NCI-H1105 treated with DMSO at 0.1 percent for 48 hours (cell line): ENCODE measurements around the gene ZBTB20.
A peak's percentile ranks its signal among the peaks of the same experiment; 100 is the strongest.

Experiments
- DNase-seq: peaks from one replicate; lab custom pipeline; 2025; lab: John Stamatoyannopoulos, UW

Gene ZBTB20

GRCh38 chr3:114469070-114469469 is 678.0 kb downstream of the ZBTB20 start:
- no peak for DNase-seq

- DNase-seq, result no peak
Measured at GRCh38 chr3:114466816-114467215, 680.3 kb downstream of the ZBTB20 start.

- DNase-seq, result no peak
Measured at GRCh38 chr3:114466251-114466650, 680.8 kb downstream of the ZBTB20 start.

- DNase-seq, result no peak
Measured at GRCh38 chr3:114464548-114464947, 682.5 kb downstream of the ZBTB20 start.

- DNase-seq, result no peak
Measured at GRCh38 chr3:114462750-114463149, 684.3 kb downstream of the ZBTB20 start.

- no peak for DNase-seq
Measured at GRCh38 chr3:114460459-114460858, 686.6 kb downstream of the ZBTB20 start.

GRCh38 chr3:114456742-114457141 is 690.3 kb downstream of the ZBTB20 start:
- DNase-seq, result no peak

- no peak for DNase-seq
Measured at GRCh38 chr3:114455432-114455831, 691.7 kb downstream of the ZBTB20 start.

GRCh38 chr3:114454551-114455251 is 692.4 kb downstream of the ZBTB20 start:
- peak; percentile 82 for DNase-seq

- no peak for DNase-seq
Measured at GRCh38 chr3:114453361-114453780, 693.7 kb downstream of the ZBTB20 start.

GRCh38 chr3:114452937-114453336 is 694.2 kb downstream of the ZBTB20 start:
- no peak for DNase-seq

- DNase-seq, result peak; percentile 46
Measured at GRCh38 chr3:114452256-114452655, 694.8 kb downstream of the ZBTB20 start.

- DNase-seq, result peak; percentile 73
Measured at GRCh38 chr3:114451561-114452018, 695.5 kb downstream of the ZBTB20 start.

- peak; percentile 35 for DNase-seq
Measured at GRCh38 chr3:114451051-114451451, 696.0 kb downstream of the ZBTB20 start.

- DNase-seq, result peak; percentile 84
Measured at GRCh38 chr3:114450008-114450596, 697.0 kb downstream of the ZBTB20 start.

GRCh38 chr3:114449271-114450007 is 697.6 kb downstream of the ZBTB20 start:
- DNase-seq, result peak; percentile 87

GRCh38 chr3:114447950-114448479 is 699.1 kb downstream of the ZBTB20 start:
- DNase-seq, result no peak

- no peak for DNase-seq
Measured at GRCh38 chr3:114447545-114447944, 699.5 kb downstream of the ZBTB20 start.

- DNase-seq, result no peak
Measured at GRCh38 chr3:114446600-114446999, 700.5 kb downstream of the ZBTB20 start.

GRCh38 chr3:114445233-114445632 is 701.9 kb downstream of the ZBTB20 start:
- DNase-seq, result no peak

GRCh38 chr3:114444216-114444615 is 702.9 kb downstream of the ZBTB20 start:
- DNase-seq, result no peak

GRCh38 chr3:114442246-114442645 is 704.8 kb downstream of the ZBTB20 start:
- no peak for DNase-seq

- no peak for DNase-seq
Measured at GRCh38 chr3:114441386-114441785, 705.7 kb downstream of the ZBTB20 start.
